Fibroblast of lung (primary cell): ENCODE measurements around the gene ABCA2. TPM values are rescaled to one million over a fixed set of nuclear protein-coding genes. Genes with fewer than 3 reads are reported as not detected.

Experiments used
- DNase-seq, 2 donors: peaks; one replicate each; pipeline versions ENCODE4 v3.0.0 to v3.0.0-alpha.2; 2010; ENCODE audit warnings: low read depth in 2 of 2
- H2AFZ ChIP-seq: 2 replicates; pipeline ENCODE4 v1.5.1; 2012; ENCODE audit warnings: low read length, control low read depth, inconsistent platforms
- H3K27ac ChIP-seq: 2 replicates; pipeline ENCODE4 v1.5.1; 2011; ENCODE audit warnings: low read length, control low read depth; ENCODE audit not compliant: insufficient read depth
- H3K27me3 ChIP-seq: 2 replicates; pipeline ENCODE4 v1.5.1; 2011; ENCODE audit warnings: mild to moderate bottlenecking, low read length; ENCODE audit not compliant: control insufficient read depth, insufficient read depth
- H3K36me3 ChIP-seq: 2 replicates; pipeline ENCODE4 v1.5.1; 2011; ENCODE audit warnings: low read length; ENCODE audit not compliant: control insufficient read depth, insufficient read depth
- H3K4me1 ChIP-seq: 2 replicates; pipeline ENCODE4 v1.5.1; 2011; ENCODE audit warnings: low read length; ENCODE audit not compliant: control insufficient read depth, insufficient read depth; ENCODE audit errors: extremely low read depth
- H3K4me2 ChIP-seq: 2 replicates; pipeline ENCODE4 v1.5.1; 2011; ENCODE audit warnings: low read length, control low read depth; ENCODE audit not compliant: insufficient read depth; ENCODE audit errors: extremely low read depth
- H3K4me3 ChIP-seq, 4 experiments: fragments of 200-600 bp in 1 of 4; sonication (generic) in 1 of 4; replicated peaks in 1 of 4; 2 replicates each; pipeline ENCODE4 v1.5.1; 2011 to 2016; ENCODE audit warnings: low read length in 4 of 4, low read depth in 3 of 4, mild to moderate bottlenecking in 3 of 4, control low read depth in 2 of 4, inconsistent platforms in 1 of 4, mixed read lengths in 1 of 4; ENCODE audit not compliant: insufficient read depth in 1 of 4; ENCODE audit errors: control extremely low read depth in 1 of 4
- H3K79me2 ChIP-seq: 2 replicates; pipeline ENCODE4 v1.5.1; 2012; ENCODE audit warnings: mild to moderate bottlenecking, low read length, inconsistent platforms; ENCODE audit not compliant: control insufficient read depth, insufficient read depth
- H3K9ac ChIP-seq: 2 replicates; pipeline ENCODE4 v1.5.1; 2011; ENCODE audit warnings: mild to moderate bottlenecking, low read length, control low read depth; ENCODE audit not compliant: insufficient read depth
- H3K9me3 ChIP-seq: 2 replicates; pipeline ENCODE4 v1.5.1; 2012; ENCODE audit warnings: low read depth, low read length; ENCODE audit not compliant: control insufficient read depth, insufficient read depth
- H4K20me1 ChIP-seq: 2 replicates; pipeline ENCODE4 v1.5.1; 2011; ENCODE audit warnings: low read length; ENCODE audit not compliant: control insufficient read depth, insufficient read depth; ENCODE audit errors: extremely low read depth
- EZH2 ChIP-seq: IDR thresholded peaks from 2 replicates; pipeline ENCODE4 v1.5.1; 2012; ENCODE audit warnings: low read length, control low read depth, mild to moderate bottlenecking; ENCODE audit errors: missing control alignments
- polyA plus RNA-seq, 2 donors: library from polyadenylated mRNA; depleted of rRNA in 1 of 2; stranded (reverse) in 1 of 2; unstranded in 1 of 2; fragments of >200 nt; gene quantifications; 2 replicates each; pipeline ENCODE4 v1.2.1, GENCODE V29; 2011 to 2012; ENCODE audit warnings: missing spikeins in 1 of 2
- total RNA-seq: library from RNA; depleted of rRNA; stranded (reverse); fragments of >200 nt; gene quantifications from 2 replicates; pipeline ENCODE4 v1.2.1, GENCODE V29; 2014
- TF ChIP-seq, protein P1 (sequence below), 2 donors: IDR thresholded peaks in 1 of 2; conservative IDR thresholded peaks in 1 of 2; 1 replicate in 1 of 2; 2 replicates in 1 of 2; pipeline ENCODE4 v1.5.1; 2011 to 2012; ENCODE audit warnings: low read length in 2 of 2, control low read depth in 1 of 2, inconsistent platforms in 1 of 2, low read depth in 1 of 2, mild to moderate bottlenecking in 1 of 2

ABCA2 gene
- total and polyA plus RNA-seq, 2 donors (not counting 1 experiment from before 2014, with no cell fraction given), result 8.5 to 21.8 TPM

DNA sequence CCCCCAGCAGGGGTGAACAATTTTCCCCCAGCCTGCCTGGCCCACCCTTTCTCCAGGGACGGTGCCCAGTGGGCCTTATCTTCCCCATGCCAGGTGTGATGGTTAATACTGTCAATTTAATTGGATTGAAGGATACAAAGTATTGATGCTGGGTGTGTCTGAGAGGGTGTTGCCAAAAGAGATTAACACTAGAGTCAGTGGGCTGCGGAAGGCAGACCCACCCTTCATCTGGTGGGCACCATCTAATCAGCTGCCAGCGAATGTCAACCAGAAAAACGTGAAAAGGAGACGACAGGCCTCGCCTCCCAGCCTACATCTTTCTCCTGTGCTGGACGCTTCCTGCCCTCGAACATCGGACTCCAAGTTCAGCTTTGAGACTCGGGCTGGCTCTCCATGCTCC, 9.4 kb upstream of the ABCA2 start:
- no peak for DNase-seq
- H2AFZ ChIP-seq, result no peak overlapping the region

DNA sequence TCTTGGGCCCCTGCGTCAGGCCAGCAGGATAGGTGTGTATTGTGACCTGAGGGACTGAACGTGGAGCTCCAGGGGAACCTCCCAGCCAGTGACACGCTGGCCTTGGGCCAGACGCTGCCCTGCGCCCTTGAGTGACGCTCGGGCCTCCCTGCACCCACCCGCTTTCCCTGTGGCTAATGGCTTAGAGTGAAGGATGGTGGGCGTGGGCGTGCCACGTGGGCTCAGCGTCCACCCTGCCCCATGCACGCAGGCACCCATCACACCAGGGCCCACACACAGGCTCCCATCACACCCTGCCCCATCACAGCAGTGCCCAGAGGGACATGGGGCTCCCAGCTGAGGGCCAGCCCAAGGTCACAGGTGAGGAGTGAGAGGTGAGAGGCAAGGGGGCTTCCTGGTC, 9.0 kb upstream of the ABCA2 start:
- H3K4me3 ChIP-seq, result no peak overlapping the region
- no peak overlapping the region for H3K4me2 ChIP-seq
- H2AFZ ChIP-seq, result no peak overlapping the region
- H3K79me2 ChIP-seq, result no peaks in the 10 kb centered on the region
- no peak for DNase-seq
- no peaks in the 10 kb centered on the region for H3K4me1 ChIP-seq
- no peaks in the 10 kb centered on the region for H3K9me3 ChIP-seq
- H3K36me3 ChIP-seq, result peaks cover 11% of the 10 kb centered on the region
- no peaks in the 10 kb centered on the region for H4K20me1 ChIP-seq
- H3K27me3 ChIP-seq, result no peaks in the 10 kb centered on the region
- H3K9ac ChIP-seq, result no peak overlapping the region
- TF ChIP-seq, protein P1, sequence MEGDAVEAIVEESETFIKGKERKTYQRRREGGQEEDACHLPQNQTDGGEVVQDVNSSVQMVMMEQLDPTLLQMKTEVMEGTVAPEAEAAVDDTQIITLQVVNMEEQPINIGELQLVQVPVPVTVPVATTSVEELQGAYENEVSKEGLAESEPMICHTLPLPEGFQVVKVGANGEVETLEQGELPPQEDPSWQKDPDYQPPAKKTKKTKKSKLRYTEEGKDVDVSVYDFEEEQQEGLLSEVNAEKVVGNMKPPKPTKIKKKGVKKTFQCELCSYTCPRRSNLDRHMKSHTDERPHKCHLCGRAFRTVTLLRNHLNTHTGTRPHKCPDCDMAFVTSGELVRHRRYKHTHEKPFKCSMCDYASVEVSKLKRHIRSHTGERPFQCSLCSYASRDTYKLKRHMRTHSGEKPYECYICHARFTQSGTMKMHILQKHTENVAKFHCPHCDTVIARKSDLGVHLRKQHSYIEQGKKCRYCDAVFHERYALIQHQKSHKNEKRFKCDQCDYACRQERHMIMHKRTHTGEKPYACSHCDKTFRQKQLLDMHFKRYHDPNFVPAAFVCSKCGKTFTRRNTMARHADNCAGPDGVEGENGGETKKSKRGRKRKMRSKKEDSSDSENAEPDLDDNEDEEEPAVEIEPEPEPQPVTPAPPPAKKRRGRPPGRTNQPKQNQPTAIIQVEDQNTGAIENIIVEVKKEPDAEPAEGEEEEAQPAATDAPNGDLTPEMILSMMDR (conservative IDR thresholded peaks at IDR 0.05 in 1 of 2, IDR thresholded peaks at IDR 0.05 in 1 of 2; ENCODE audit: low read depth in 1 of 2, low read length in 2 of 2), result no peak
- TF ChIP-seq EZH2, result no peak
- H3K27ac ChIP-seq, result no peak overlapping the region

More for the DNA sequence above, 9.4 kb upstream of the ABCA2 start:
- Histone ChIP-seq H3K4me1 (no peaks in the 10 kb centered on the region), H3K79me2 (no peaks in the 10 kb centered on the region), H4K20me1 (no peaks in the 10 kb centered on the region), H3K9ac (no peak overlapping the region), H3K27me3 (no peaks in the 10 kb centered on the region), H3K9me3 (no peaks in the 10 kb centered on the region), H3K4me3 (no peak overlapping the region), H3K4me2 (no peak overlapping the region), H3K36me3 (peaks cover 11% of the 10 kb centered on the region), H3K27ac (no peak overlapping the region)
- TF ChIP-seq, protein P1 (conservative IDR thresholded peaks at IDR 0.05 in 1 of 2, IDR thresholded peaks at IDR 0.05 in 1 of 2; ENCODE audit: low read depth in 1 of 2, low read length in 2 of 2), result no peak
- no peak for TF ChIP-seq EZH2

DNA sequence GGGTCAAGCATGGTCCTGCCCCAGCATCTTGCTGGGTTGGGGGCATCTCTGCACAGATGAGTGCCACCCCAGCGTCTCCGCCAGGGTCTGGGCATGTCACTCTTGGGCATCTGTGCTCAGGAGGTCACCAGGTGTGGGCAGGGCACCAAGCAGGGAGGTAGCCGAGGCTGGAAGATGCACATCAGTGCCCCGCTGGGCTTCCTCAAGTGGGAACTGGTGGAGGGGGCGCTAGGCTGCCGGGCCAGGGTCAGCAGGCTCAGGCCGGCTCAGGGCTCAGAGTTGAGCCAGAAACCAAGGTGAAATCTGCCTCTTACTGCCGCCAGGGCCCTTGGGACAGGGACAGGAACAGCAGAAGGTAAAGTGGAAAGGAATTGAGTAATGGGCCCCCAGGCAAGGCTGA, 7.9 kb upstream of the ABCA2 start:
- Histone ChIP-seq H3K79me2 (no peaks in the 10 kb centered on the region), H4K20me1 (no peaks in the 10 kb centered on the region), H3K4me3 (no peak overlapping the region), H3K27me3 (no peaks in the 10 kb centered on the region), H3K4me1 (no peaks in the 10 kb centered on the region), H3K4me2 (no peak overlapping the region), H3K36me3 (peaks cover 11% of the 10 kb centered on the region), H3K27ac (no peak overlapping the region), H3K9me3 (no peaks in the 10 kb centered on the region), H3K9ac (no peak overlapping the region), H2AFZ (no peak overlapping the region)
- DNase-seq, result no peak
- TF ChIP-seq, protein P1 (conservative IDR thresholded peaks at IDR 0.05 in 1 of 2, IDR thresholded peaks at IDR 0.05 in 1 of 2; ENCODE audit: low read depth in 1 of 2, low read length in 2 of 2), result no peak
